Activated CD8-positive, alpha-beta T cell treated with anti-CD3 and anti-CD28 coated beads, Interleukin-2, amount 10 ng/mL, durations not matched to agents 7 days and 5 days (primary cell): ENCODE measurements around the gene MCM3AP. TPM values are rescaled to one million over a fixed set of nuclear protein-coding genes. Genes with fewer than 3 reads are reported as not detected.
"Not testable (repeated sequence)": the region's sequence is repeated elsewhere in the genome, so short reads cannot be mapped to it uniquely, and the experiment has no call there.

ENCODE experiments used
- ATAC-seq: fragments of 150-1000 bp; cut with Tn5 transposase; one replicate; pipeline ENCODE4 v1.10.0; 2021; ENCODE audit warnings: moderate library complexity
- CTCF ChIA-PET: fragments of 350-600 bp; sonication (Branson Sonifier 250); formaldehyde crosslinking; loops from one replicate; lab custom pipeline; 2021; ENCODE audit warnings: antibody characterized with exemption; lab: Charles Lee
- POLR2A ChIA-PET: fragments of 350-600 bp; sonication (Branson Sonifier 250); formaldehyde crosslinking; loops from one replicate; lab custom pipeline; 2021; ENCODE audit warnings: antibody characterized with exemption; lab: Charles Lee
- DNase-seq: peaks from one replicate; pipeline ENCODE4 v3.0.0-alpha.2; 2020
- H3K27ac Mint-ChIP-seq: one replicate; pipeline ENCODE4 v1.8.0; 2021; ENCODE audit warnings: mild to moderate bottlenecking, mixed read lengths
- H3K27me3 Mint-ChIP-seq: one replicate; pipeline ENCODE4 v1.8.0; 2021; ENCODE audit warnings: low read depth, mixed read lengths
- H3K36me3 Mint-ChIP-seq: one replicate; pipeline ENCODE4 v1.8.0; 2021; ENCODE audit warnings: low read depth, mixed read lengths
- H3K4me1 Mint-ChIP-seq: one replicate; pipeline ENCODE4 v1.8.0; 2021; ENCODE audit warnings: low read depth, mixed read lengths
- H3K4me3 Mint-ChIP-seq: one replicate; pipeline ENCODE4 v1.8.0; 2021; ENCODE audit warnings: mild to moderate bottlenecking, mixed read lengths
- H3K9me3 Mint-ChIP-seq: one replicate; pipeline ENCODE4 v1.8.0; 2022; ENCODE audit warnings: mixed read lengths; ENCODE audit not compliant: insufficient read depth
- total RNA-seq, 2 experiments: library from RNA; stranded (reverse); gene quantifications; one replicate each; pipeline ENCODE4 v1.2.3, GENCODE V29; 2021

Gene MCM3AP
- total RNA-seq, 2 experiments from 2014 or later: 106 to 113 TPM

DNA sequence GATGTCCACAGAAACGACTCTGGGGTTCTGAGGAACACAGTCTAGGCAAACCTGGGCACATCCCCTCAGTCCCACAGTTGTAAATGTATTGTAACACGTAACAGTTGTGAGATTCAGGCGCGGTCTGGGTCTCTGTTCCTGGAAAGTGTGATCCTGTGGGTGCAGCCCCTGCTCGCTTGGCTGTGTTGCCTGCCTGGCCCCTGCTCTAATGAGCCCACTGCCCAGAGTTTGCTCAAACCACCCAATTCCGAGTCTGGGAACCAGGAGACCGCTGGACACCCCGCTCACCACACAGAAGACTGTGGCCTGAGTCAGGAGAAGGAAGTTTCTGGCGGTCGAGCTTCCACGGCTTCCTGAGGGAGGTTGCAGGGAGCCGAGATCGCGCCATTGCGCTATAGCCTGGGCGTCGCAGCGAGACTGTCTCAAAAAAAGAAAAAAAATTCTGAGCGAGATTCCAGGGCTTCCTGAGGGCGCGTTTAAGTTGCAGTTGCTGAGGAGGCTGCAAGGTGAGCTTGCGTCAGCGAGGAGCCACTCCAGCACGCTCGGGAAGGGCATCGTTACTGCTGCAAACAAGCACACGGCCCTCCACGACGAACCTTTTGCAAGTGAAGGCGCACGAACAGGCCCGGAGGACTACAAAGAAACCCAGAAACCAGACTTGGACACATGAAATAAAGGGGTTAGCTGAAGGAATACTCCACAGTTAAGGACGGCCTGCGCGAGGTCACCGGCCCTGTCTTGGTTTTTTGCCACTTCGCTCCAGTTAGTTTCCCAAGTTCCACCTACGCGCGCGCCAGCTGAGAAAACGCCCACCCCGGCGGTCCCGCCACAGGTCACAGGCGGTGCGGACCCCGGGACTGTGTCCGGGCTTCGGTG lies 37.2 kb upstream of the MCM3AP start:
- CTCF ChIA-PET: interaction anchor here (0.7 kb wide), 1 partner anchor 179 kb away, joined by 3 read pairs; no protein-coding TSS in a partner anchor
- H3K36me3 Mint-ChIP-seq: peaks cover 60% of the 10 kb centered on the region
- no peak for ATAC-seq
- DNase-seq: peak; percentile 41
- H3K27ac Mint-ChIP-seq: peak overlapping the region; percentile 99
- peaks cover 45% of the 10 kb centered on the region for H3K4me1 Mint-ChIP-seq
- H3K27me3 Mint-ChIP-seq: no peaks in the 10 kb centered on the region
- H3K9me3 Mint-ChIP-seq: no peaks in the 10 kb centered on the region
- POLR2A ChIA-PET: interaction anchor here (0.6 to 1.4 kb wide), 11 partner anchors 12 to 314 kb away, joined by 3 to 8 read pairs (median 4); partner anchors contain the start of genes MCM3AP and YBEY
- peak overlapping the region; percentile 96 for H3K4me3 Mint-ChIP-seq

DNA sequence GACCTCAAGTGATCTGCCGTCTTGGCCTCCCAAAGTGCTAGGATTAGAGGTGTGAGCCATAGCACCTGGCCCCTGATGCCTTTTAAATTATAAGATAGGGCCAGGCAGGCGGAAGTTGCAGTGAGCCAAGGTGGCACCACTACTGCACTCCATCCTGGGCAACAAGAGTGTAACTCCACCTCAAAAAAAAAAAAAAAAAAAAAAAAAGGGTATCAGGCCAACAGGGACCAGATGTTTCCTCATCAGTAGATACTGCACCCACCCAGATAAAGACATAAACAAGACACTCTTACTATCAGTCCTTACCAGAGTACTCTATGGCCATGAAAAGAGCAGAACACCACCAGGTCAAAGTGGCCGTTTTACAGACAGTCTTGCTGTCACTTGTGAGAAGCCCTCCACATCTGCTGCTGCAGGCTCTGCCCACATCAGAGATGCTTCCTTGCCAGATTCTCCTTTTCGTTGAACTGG lies 35.0 kb upstream of the MCM3AP start:
- Mint-ChIP-seq H3K27me3 (no peaks in the 10 kb centered on the region), H3K4me1 (peaks cover 30% of the 10 kb centered on the region), H3K9me3 (no peaks in the 10 kb centered on the region), H3K4me3 (peak overlapping the region; percentile 55), H3K36me3 (peaks cover 55% of the 10 kb centered on the region), H3K27ac (peak overlapping the region; percentile 49)
- ATAC-seq: no peak
- DNase-seq: no peak
- ChIA-PET CTCF (no interaction called here), POLR2A (no interaction called here)

DNA sequence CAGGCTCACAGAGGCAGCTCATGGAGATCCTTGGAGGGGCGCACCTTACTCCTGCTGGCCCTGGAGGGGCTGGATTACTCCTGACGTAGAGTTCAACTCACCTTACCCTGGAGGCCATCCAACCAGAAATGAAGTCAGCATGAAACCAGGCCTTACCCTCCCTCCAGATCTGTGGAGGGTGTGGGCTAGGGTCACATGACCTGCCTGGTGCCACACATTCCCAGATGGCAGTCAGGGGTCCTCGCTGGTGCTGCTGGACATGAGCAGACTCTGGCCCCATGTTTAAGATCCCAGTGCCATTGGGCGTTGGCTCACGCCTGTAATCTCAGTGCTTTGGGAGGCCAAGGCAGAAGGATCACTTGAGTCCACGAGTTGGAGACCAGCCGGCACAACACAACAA lies 33.8 kb upstream of the MCM3AP start:
- Mint-ChIP-seq H3K36me3 (peaks cover 57% of the 10 kb centered on the region), H3K27ac (no peak overlapping the region), H3K9me3 (no peaks in the 10 kb centered on the region), H3K27me3 (no peaks in the 10 kb centered on the region), H3K4me3 (no peak overlapping the region), H3K4me1 (peaks cover 28% of the 10 kb centered on the region)
- ChIA-PET CTCF (no interaction called here), POLR2A (no interaction called here)
- no peak for ATAC-seq
- DNase-seq: no peak

DNA sequence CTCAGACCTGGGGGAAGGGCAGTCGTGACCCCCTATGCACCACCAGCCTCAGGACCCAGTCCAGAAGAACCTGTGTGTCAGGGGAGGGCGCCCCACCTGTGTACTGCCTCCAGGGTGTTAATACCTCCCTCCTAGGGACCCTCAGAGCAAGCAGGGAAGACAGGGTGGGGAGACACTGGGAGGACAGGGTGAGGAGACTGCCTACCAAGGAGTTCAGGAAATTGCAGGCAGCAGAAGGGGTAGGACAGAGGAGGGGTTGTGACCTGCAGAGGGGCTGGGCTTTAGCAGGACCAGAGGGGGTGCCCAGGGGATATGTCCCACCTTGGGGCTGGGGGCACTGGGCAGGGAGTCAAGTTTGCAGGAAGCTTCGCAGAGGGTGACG lies 33.0 kb upstream of the MCM3AP start:
- Mint-ChIP-seq H3K27ac (no peak overlapping the region), H3K9me3 (no peaks in the 10 kb centered on the region), H3K27me3 (no peaks in the 10 kb centered on the region), H3K4me3 (no peak overlapping the region), H3K36me3 (peaks cover 62% of the 10 kb centered on the region), H3K4me1 (peaks cover 28% of the 10 kb centered on the region)
- no peak for ATAC-seq
- ChIA-PET POLR2A (no interaction called here), CTCF (no interaction called here)
- DNase-seq: no peak

DNA sequence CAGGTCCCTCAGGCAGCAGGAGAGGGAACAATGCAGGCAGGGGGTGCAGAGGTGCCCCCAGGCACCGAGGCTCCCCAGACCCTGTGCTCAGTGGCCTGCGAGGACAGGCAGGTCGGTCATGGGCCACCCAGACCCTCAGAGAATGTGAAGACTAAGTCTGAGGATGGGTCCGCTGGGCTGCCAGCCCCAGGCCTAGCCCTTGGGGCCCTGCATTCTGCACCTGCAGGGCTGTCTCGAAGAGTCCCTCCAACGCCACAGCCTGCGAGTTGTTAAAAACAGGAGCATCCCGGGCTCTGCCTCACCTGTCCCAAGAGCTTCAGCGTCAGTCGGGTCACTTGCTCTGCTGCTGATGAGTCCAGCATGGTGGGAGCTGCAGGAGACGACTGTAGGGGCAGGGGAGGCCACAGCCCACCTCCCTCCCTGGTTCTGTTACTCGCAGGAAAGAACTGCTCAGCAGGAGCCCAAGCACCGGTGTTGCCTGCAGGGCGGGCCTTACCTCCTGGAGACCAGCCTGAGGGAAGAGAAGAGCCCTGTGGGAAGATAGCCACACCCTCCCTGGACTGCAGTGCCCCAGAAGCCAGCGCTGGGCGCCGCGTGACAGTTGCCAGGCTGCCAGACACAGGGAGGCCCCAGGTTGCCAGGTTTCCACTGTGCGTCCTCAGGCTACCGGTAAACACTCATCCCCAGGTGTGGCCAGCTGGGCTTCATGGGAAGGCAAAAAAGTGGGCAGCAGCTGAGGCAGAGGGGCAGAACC lies 32.5 kb upstream of the MCM3AP start:
- Mint-ChIP-seq H3K9me3 (no peaks in the 10 kb centered on the region), H3K4me1 (peaks cover 28% of the 10 kb centered on the region), H3K36me3 (peaks cover 63% of the 10 kb centered on the region), H3K27me3 (no peaks in the 10 kb centered on the region), H3K27ac (no peak overlapping the region), H3K4me3 (no peak overlapping the region)
- POLR2A ChIA-PET: no interaction called here
- no peak for ATAC-seq
- no peak for DNase-seq
- CTCF ChIA-PET: no interaction called here

DNA sequence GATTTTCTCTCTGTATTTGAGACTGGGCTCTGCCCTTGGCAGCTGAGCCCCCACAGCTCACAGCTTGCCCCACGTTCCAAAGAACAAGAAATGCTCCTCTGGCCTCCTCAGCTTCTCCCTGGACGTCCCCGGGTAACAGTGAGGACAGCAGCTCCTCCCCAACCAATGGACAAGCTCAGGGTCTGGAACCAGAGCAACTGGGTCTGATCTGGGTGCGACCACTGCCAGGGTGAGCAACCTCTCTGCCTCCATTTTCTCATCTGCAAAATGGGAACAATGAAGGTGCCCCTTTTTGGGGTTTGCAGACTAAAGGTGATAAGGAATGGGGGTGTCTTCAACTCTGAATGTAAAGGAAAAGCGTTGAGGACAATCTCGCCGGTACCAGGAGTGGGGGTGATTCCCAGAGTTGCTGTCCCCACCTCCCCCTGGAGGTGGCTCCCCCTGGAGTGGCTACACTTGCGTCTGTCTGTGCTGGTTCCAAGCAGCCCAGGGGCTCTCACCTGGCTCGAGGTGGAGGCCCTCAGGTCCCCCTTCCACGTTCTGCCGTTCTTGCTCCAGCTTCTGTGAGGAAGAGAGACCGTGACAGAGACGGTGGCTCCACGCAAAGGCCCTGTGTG lies 31.4 kb upstream of the MCM3AP start:
- H3K36me3 Mint-ChIP-seq: peaks cover 59% of the 10 kb centered on the region
- no peak overlapping the region for H3K4me3 Mint-ChIP-seq
- DNase-seq (no peak), ATAC-seq (no peak)
- no peaks in the 10 kb centered on the region for H3K9me3 Mint-ChIP-seq
- no peak overlapping the region for H3K27ac Mint-ChIP-seq
- POLR2A ChIA-PET: interaction anchor here (0.6 kb wide), 1 partner anchor 32 kb away, joined by 4 read pairs; the partner anchor contains the start of gene MCM3AP
- peaks cover 25% of the 10 kb centered on the region for H3K4me1 Mint-ChIP-seq
- no peaks in the 10 kb centered on the region for H3K27me3 Mint-ChIP-seq
- CTCF ChIA-PET: no interaction called here

DNA sequence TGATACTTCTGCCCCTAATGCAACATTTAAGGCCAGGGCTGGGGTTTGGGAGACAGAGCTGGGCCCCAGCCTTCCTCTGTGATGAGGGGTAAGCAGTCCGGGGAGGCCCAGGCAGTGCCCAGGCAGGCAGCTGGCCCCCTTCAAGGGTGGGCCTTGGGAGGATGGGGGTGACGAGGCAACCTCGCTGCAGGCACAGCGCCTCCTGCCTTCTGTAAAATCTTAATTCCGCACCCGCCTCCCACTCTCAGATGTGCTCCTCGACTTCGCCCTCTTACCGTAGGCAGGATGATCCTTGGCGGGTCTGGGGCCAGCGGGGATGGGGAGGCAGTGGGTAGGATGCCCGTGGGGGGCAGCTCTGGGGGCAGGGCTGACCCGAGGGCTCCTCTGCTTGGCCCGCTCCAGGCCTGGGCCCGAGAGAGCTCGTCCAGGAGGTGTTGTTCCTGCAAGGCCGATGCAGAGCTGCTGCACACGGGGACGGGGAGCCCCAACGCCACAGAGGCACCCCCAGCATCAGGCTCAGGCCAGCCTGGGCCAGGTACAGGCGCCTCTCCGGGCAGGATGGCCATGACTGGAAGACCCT lies 29.1 kb upstream of the MCM3AP start:
- ATAC-seq (no peak), DNase-seq (no peak)
- Mint-ChIP-seq H3K36me3 (peaks cover 55% of the 10 kb centered on the region), H3K4me3 (no peak overlapping the region), H3K27ac (no peak overlapping the region), H3K4me1 (peaks cover 6% of the 10 kb centered on the region), H3K9me3 (no peaks in the 10 kb centered on the region), H3K27me3 (no peaks in the 10 kb centered on the region)
- ChIA-PET POLR2A (no interaction called here), CTCF (no interaction called here)

DNA sequence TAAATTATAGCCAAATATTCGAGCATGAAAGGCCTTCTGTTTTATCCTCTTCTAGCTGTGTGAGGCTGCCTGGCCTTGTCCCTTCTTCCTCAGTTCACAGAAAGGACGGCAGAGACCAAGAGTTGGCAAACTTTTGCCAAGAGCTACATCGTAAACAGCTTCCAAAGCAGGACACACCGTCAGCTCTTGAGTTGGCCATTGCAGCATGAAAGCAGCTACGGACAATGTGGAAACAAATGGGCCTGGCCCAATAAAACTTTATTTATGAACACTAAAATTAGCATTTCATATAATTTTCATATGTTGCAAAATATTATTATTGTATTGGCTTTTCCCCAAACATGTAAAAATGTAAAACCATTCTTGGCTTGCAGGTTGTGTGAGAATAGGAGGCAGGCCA lies 27.5 kb upstream of the MCM3AP start:
- H3K27me3 Mint-ChIP-seq: no peaks in the 10 kb centered on the region
- ChIA-PET CTCF (no interaction called here), POLR2A (interaction anchor here (0.6 kb wide), 1 partner anchor 17 kb away, joined by 4 read pairs; no protein-coding TSS in a partner anchor)
- no peaks in the 10 kb centered on the region for H3K9me3 Mint-ChIP-seq
- DNase-seq (no peak), ATAC-seq (no peak)
- no peak overlapping the region for H3K4me3 Mint-ChIP-seq
- peaks cover 49% of the 10 kb centered on the region for H3K36me3 Mint-ChIP-seq
- H3K27ac Mint-ChIP-seq: no peak overlapping the region
- no peaks in the 10 kb centered on the region for H3K4me1 Mint-ChIP-seq

DNA sequence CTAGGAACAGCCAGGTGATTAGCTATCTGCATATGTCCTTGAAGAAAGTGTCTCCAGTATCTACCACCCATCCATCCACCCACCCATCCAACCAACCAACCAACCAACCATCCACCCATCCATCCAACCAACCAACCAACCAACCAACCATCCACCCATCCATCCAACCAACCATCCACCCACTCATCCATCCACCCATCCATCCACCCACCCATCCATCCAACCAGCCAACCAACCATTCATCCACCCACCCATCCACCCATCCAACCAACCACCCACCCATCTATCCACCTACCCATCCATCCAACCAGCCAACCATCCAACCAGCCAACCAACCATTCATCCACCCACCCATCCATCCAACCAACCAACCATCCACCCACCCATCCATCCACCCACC lies 26.2 kb upstream of the MCM3AP start:
- Mint-ChIP-seq H3K4me1 (no peaks in the 10 kb centered on the region), H3K27me3 (no peaks in the 10 kb centered on the region), H3K27ac (no peak overlapping the region), H3K9me3 (no peaks in the 10 kb centered on the region), H3K36me3 (peaks cover 56% of the 10 kb centered on the region), H3K4me3 (no peak overlapping the region)
- ATAC-seq (no peak), DNase-seq (no peak)
- CTCF ChIA-PET: no interaction called here
- POLR2A ChIA-PET: no interaction called here

DNA sequence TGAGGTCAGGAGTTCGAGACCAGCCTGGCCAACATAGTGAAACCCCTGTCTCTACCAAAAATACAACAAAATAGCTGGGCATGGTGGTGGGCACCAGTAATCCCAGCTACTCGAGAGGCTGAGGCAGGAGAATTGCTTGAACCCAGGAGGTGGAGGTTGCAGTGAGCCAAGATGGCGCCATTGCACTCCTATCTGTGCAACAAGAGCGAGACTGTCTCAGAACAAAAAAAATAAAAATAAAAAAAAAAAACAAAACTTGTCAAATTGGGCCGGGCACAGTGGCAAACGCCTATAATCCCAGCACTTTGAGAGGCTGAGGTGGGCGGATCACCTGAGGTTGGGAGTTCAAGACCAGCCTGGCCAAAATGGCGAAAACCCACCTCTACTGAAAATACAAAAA lies 24.8 kb upstream of the MCM3AP start:
- peaks cover 50% of the 10 kb centered on the region for H3K36me3 Mint-ChIP-seq
- H3K4me3 Mint-ChIP-seq, DNase-seq, H3K27me3 Mint-ChIP-seq, ATAC-seq, H3K27ac Mint-ChIP-seq, H3K9me3 Mint-ChIP-seq, CTCF ChIA-PET, H3K4me1 Mint-ChIP-seq: not testable (repeated sequence)
- POLR2A ChIA-PET: interaction anchor here (0.6 kb wide), 1 partner anchor 13 kb away, joined by 5 read pairs; no protein-coding TSS in a partner anchor

DNA sequence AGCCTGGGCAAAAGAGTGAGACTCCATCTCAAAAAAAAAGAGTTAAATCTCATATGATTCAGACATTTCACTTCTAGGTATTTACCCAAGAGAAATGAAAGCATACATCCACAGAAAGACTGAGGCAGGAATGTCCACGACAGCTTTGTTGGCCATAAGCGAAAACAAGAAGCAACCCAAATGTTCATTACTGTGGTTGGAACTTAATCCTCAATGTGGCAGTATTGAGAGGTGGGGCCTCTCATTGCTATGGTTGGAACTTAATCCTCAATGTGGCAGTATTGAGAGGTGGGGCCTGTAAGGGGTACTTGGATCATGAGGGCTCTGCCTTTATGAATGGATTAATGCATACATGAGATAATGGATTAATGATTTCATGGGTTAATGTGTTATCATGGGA lies 23.0 kb upstream of the MCM3AP start:
- Mint-ChIP-seq H3K9me3 (no peaks in the 10 kb centered on the region), H3K27ac (no peak overlapping the region), H3K27me3 (no peaks in the 10 kb centered on the region), H3K4me3 (no peak overlapping the region), H3K4me1 (no peaks in the 10 kb centered on the region), H3K36me3 (peaks cover 52% of the 10 kb centered on the region)
- DNase-seq: no peak
- ChIA-PET CTCF (no interaction called here), POLR2A (interaction anchor here (0.6 kb wide), 1 partner anchor 12 kb away, joined by 3 read pairs; no protein-coding TSS in a partner anchor)
- ATAC-seq: no peak
